Stomach smooth muscle (tissue), 2 donors: Measurements from ENCODE around the gene DNAJA1.
A peak's percentile ranks its signal among the peaks of the same experiment; 100 is the strongest.
"Not testable (repeated sequence)": the region's sequence is repeated elsewhere in the genome, so short reads cannot be mapped to it uniquely, and the experiment has no call there.

Experiments used
- H3K27ac ChIP-seq: one replicate; pipeline ENCODE4 v1.7.0; 2013; ENCODE audit warnings: mild to moderate bottlenecking, low read length, inconsistent platforms
- H3K27me3 ChIP-seq, 2 donors: one replicate each; pipeline ENCODE4 v1.7.0; 2013; ENCODE audit warnings: low read length in 2 of 2; ENCODE audit not compliant: insufficient read depth in 2 of 2, control insufficient read depth in 1 of 2
- H3K36me3 ChIP-seq, 2 donors: one replicate each; pipeline ENCODE4 v1.7.0; 2013; ENCODE audit warnings: low read length in 2 of 2; ENCODE audit not compliant: control insufficient read depth in 2 of 2, insufficient read depth in 2 of 2
- H3K4me1 ChIP-seq: one replicate; pipeline ENCODE4 v1.7.0; 2013; ENCODE audit warnings: low read length; ENCODE audit not compliant: control insufficient read depth, insufficient read depth
- H3K4me3 ChIP-seq, 2 donors: one replicate each; pipeline ENCODE4 v1.7.0; 2013; ENCODE audit warnings: low read length in 2 of 2
- H3K9ac ChIP-seq, 2 donors: one replicate each; pipeline ENCODE4 v1.7.0; 2013; ENCODE audit warnings: low read length in 2 of 2, mild to moderate bottlenecking in 1 of 2
- H3K9me3 ChIP-seq, 2 donors: one replicate each; pipeline ENCODE4 v1.7.0; 2013; ENCODE audit warnings: low read length in 2 of 2; ENCODE audit not compliant: control insufficient read depth in 2 of 2
- donor health status: healthy.
- donor health status: Pancreatic carcinoma.

DNAJA1 gene

GRCh38 chr9:33024966-33025571 lies at the start of gene DNAJA1:
Gene DNAJA1 (plus strand): TSS chr9:33025273. CDS start chr9:33026485, 1,212 bp downstream.
- Histone ChIP-seq H3K4me1 (peaks cover 27% of the 10 kb centered on the region), H3K27ac (peak within 1 kb of the TSS; percentile 96), H3K36me3 (peaks cover 0 to 6% of the 10 kb centered on the region in 2 donors), H3K4me3 (peak within 1 kb of the TSS; percentile 96 to 99), H3K9me3 (no peaks in the 10 kb centered on the region), H3K27me3 (no peaks in the 10 kb centered on the region), H3K9ac (peak within 1 kb of the TSS; percentile 97 to 99)

- Histone ChIP-seq H3K4me3 (no peak overlapping the region), H3K27me3 (no peaks in the 10 kb centered on the region), H3K27ac (no peak overlapping the region), H3K4me1 (no peaks in the 10 kb centered on the region), H3K9ac (no peak overlapping the region), H3K36me3 (peaks cover 20 to 27% of the 10 kb centered on the region in 2 donors), H3K9me3 (no peaks in the 10 kb centered on the region)
Measured at GRCh38 chr9:32978051-32978450, 47.0 kb upstream of the DNAJA1 start.

GRCh38 chr9:32986971-32987370 lies 38.1 kb upstream of the DNAJA1 start:
- peaks cover 38 to 45% of the 10 kb centered on the region in 2 donors for H3K36me3 ChIP-seq
- H3K9me3 ChIP-seq, result no peaks in the 10 kb centered on the region
- no peaks in the 10 kb centered on the region for H3K4me1 ChIP-seq
- H3K27ac ChIP-seq, result no peak overlapping the region
- no peak overlapping the region for H3K9ac ChIP-seq
- no peaks in the 10 kb centered on the region for H3K27me3 ChIP-seq
- no peak overlapping the region for H3K4me3 ChIP-seq

- H3K4me1 ChIP-seq, result no peaks in the 10 kb centered on the region
- H3K27me3 ChIP-seq, result no peaks in the 10 kb centered on the region
- H3K9ac ChIP-seq, result no peak overlapping the region
- peaks cover 34 to 36% of the 10 kb centered on the region in 2 donors for H3K36me3 ChIP-seq
- no peaks in the 10 kb centered on the region for H3K9me3 ChIP-seq
- H3K4me3 ChIP-seq, result no peak overlapping the region
- no peak overlapping the region for H3K27ac ChIP-seq
Measured at GRCh38 chr9:32989660-32990059, 35.4 kb upstream of the DNAJA1 start.

- Histone ChIP-seq H3K27me3 (no peaks in the 10 kb centered on the region), H3K4me1 (no peaks in the 10 kb centered on the region), H3K9me3 (no peaks in the 10 kb centered on the region), H3K4me3 (no peak overlapping the region), H3K36me3 (peaks cover 33 to 36% of the 10 kb centered on the region in 2 donors), H3K27ac (no peak overlapping the region), H3K9ac (no peak overlapping the region)
Measured at GRCh38 chr9:32991897-32992594, 33.0 kb upstream of the DNAJA1 start.

- H3K9me3 ChIP-seq, result no peaks in the 10 kb centered on the region
- no peaks in the 10 kb centered on the region for H3K4me1 ChIP-seq
- peaks cover 27 to 29% of the 10 kb centered on the region in 2 donors for H3K36me3 ChIP-seq
- H3K9ac ChIP-seq, result no peak overlapping the region
- no peaks in the 10 kb centered on the region for H3K27me3 ChIP-seq
- no peak overlapping the region for H3K4me3 ChIP-seq
- no peak overlapping the region for H3K27ac ChIP-seq
Measured at GRCh38 chr9:32992595-32993238, 32.4 kb upstream of the DNAJA1 start.

GRCh38 chr9:33000682-33001055 lies 24.4 kb upstream of the DNAJA1 start:
- Histone ChIP-seq H3K36me3 (peaks cover 9 to 12% of the 10 kb centered on the region in 2 donors), H3K27ac (peak overlapping the region; percentile 94), H3K4me1 (peaks cover 13% of the 10 kb centered on the region), H3K9ac (peak overlapping the region; percentile 96 to 99), H3K4me3 (peak overlapping the region; percentile 97 to 98)
- not testable (repeated sequence) for H3K9me3 ChIP-seq, H3K27me3 ChIP-seq

- peaks cover 11% of the 10 kb centered on the region for H3K4me1 ChIP-seq
- not testable (repeated sequence) for H3K9me3 ChIP-seq, H3K27me3 ChIP-seq, H3K9ac ChIP-seq, H3K4me3 ChIP-seq, H3K27ac ChIP-seq, H3K36me3 ChIP-seq
Measured at GRCh38 chr9:33005335-33005734, 19.7 kb upstream of the DNAJA1 start.

- Histone ChIP-seq H3K27ac (no peak overlapping the region), H3K9me3 (no peaks in the 10 kb centered on the region), H3K27me3 (no peaks in the 10 kb centered on the region), H3K4me1 (no peaks in the 10 kb centered on the region), H3K4me3 (no peak overlapping the region), H3K9ac (no peak overlapping the region), H3K36me3 (no peaks in the 10 kb centered on the region)
Measured at GRCh38 chr9:33007755-33008154, 17.3 kb upstream of the DNAJA1 start.

GRCh38 chr9:33011831-33012230 lies 13.2 kb upstream of the DNAJA1 start:
- no peak overlapping the region for H3K9ac ChIP-seq
- H3K27me3 ChIP-seq, result no peaks in the 10 kb centered on the region
- no peaks in the 10 kb centered on the region for H3K36me3 ChIP-seq
- no peaks in the 10 kb centered on the region for H3K4me1 ChIP-seq
- no peaks in the 10 kb centered on the region for H3K9me3 ChIP-seq
- no peak overlapping the region for H3K4me3 ChIP-seq
- no peak overlapping the region for H3K27ac ChIP-seq
